ENCODE results near the gene GOLGA6L6. TPM values are rescaled to one million over a fixed set of nuclear protein-coding genes. Genes with fewer than 3 reads are reported as not detected.
"Not testable (repeated sequence)": the region's sequence is repeated elsewhere in the genome, so short reads cannot be mapped to it uniquely, and the experiment has no call there.

Gene GOLGA6L6
- total RNA-seq: not detected

- POLR2A ChIA-PET; H3K27ac Mint-ChIP-seq; DNase-seq; H3K4me3 Mint-ChIP-seq; H3K4me1 Mint-ChIP-seq (ENCODE audit: low read depth); H3K27me3 Mint-ChIP-seq (ENCODE audit: low read depth); CTCF ChIA-PET; H3K36me3 Mint-ChIP-seq (ENCODE audit: low read depth); H3K9me3 Mint-ChIP-seq (ENCODE audit: insufficient read depth); ATAC-seq: not testable (repeated sequence)
Observed at GRCh38 chr15:20541700-20542099, at the start of gene GOLGA6L6. GOLGA6L6 (minus strand) TSS chr15:20541800; CDS start chr15:20541709, 91 bp downstream.

- H3K27me3 Mint-ChIP-seq (ENCODE audit: low read depth); ATAC-seq; CTCF ChIA-PET; H3K4me3 Mint-ChIP-seq; H3K27ac Mint-ChIP-seq; DNase-seq; H3K4me1 Mint-ChIP-seq (ENCODE audit: low read depth); H3K9me3 Mint-ChIP-seq (ENCODE audit: insufficient read depth); H3K36me3 Mint-ChIP-seq (ENCODE audit: low read depth); POLR2A ChIA-PET: not testable (repeated sequence)
Observed at GRCh38 chr15:20590069-20590468, 48.5 kb upstream of the GOLGA6L6 start.

- H3K36me3 Mint-ChIP-seq (ENCODE audit: low read depth); H3K9me3 Mint-ChIP-seq (ENCODE audit: insufficient read depth); H3K4me3 Mint-ChIP-seq; H3K4me1 Mint-ChIP-seq (ENCODE audit: low read depth); POLR2A ChIA-PET; CTCF ChIA-PET; H3K27ac Mint-ChIP-seq; ATAC-seq; DNase-seq; H3K27me3 Mint-ChIP-seq (ENCODE audit: low read depth): not testable (repeated sequence)
Observed at GRCh38 chr15:20586821-20587220, 45.2 kb upstream of the GOLGA6L6 start.

GRCh38 chr15:20582726-20583115 is 41.1 kb upstream of the GOLGA6L6 start:
- DNase-seq; H3K9me3 Mint-ChIP-seq (ENCODE audit: insufficient read depth); POLR2A ChIA-PET; H3K27me3 Mint-ChIP-seq (ENCODE audit: low read depth); H3K4me1 Mint-ChIP-seq (ENCODE audit: low read depth); ATAC-seq; H3K36me3 Mint-ChIP-seq (ENCODE audit: low read depth); H3K4me3 Mint-ChIP-seq; CTCF ChIA-PET; H3K27ac Mint-ChIP-seq: not testable (repeated sequence)

- H3K27ac Mint-ChIP-seq; POLR2A ChIA-PET; DNase-seq; H3K4me1 Mint-ChIP-seq (ENCODE audit: low read depth); H3K36me3 Mint-ChIP-seq (ENCODE audit: low read depth); CTCF ChIA-PET; H3K4me3 Mint-ChIP-seq; H3K27me3 Mint-ChIP-seq (ENCODE audit: low read depth); ATAC-seq; H3K9me3 Mint-ChIP-seq (ENCODE audit: insufficient read depth): not testable (repeated sequence)
Observed at GRCh38 chr15:20582109-20582725, 40.6 kb upstream of the GOLGA6L6 start.

GRCh38 chr15:20581261-20582108 is 39.9 kb upstream of the GOLGA6L6 start:
- H3K36me3 Mint-ChIP-seq (ENCODE audit: low read depth); CTCF ChIA-PET; ATAC-seq; H3K4me3 Mint-ChIP-seq; DNase-seq; H3K9me3 Mint-ChIP-seq (ENCODE audit: insufficient read depth); H3K27me3 Mint-ChIP-seq (ENCODE audit: low read depth); H3K27ac Mint-ChIP-seq; POLR2A ChIA-PET; H3K4me1 Mint-ChIP-seq (ENCODE audit: low read depth): not testable (repeated sequence)

- H3K27ac Mint-ChIP-seq; H3K36me3 Mint-ChIP-seq (ENCODE audit: low read depth); POLR2A ChIA-PET; H3K4me1 Mint-ChIP-seq (ENCODE audit: low read depth); DNase-seq; H3K9me3 Mint-ChIP-seq (ENCODE audit: insufficient read depth); H3K27me3 Mint-ChIP-seq (ENCODE audit: low read depth); CTCF ChIA-PET; ATAC-seq; H3K4me3 Mint-ChIP-seq: not testable (repeated sequence)
Observed at GRCh38 chr15:20579662-20580061, 38.1 kb upstream of the GOLGA6L6 start.

GRCh38 chr15:20551289-20551688 is 9.7 kb upstream of the GOLGA6L6 start:
- H3K4me3 Mint-ChIP-seq; DNase-seq; H3K9me3 Mint-ChIP-seq (ENCODE audit: insufficient read depth); POLR2A ChIA-PET; H3K27me3 Mint-ChIP-seq (ENCODE audit: low read depth); CTCF ChIA-PET; ATAC-seq; H3K4me1 Mint-ChIP-seq (ENCODE audit: low read depth); H3K27ac Mint-ChIP-seq; H3K36me3 Mint-ChIP-seq (ENCODE audit: low read depth): not testable (repeated sequence)

GRCh38 chr15:20505926-20506658 is 35.5 kb downstream of the GOLGA6L6 start:
- CTCF ChIA-PET; H3K9me3 Mint-ChIP-seq (ENCODE audit: insufficient read depth); H3K27ac Mint-ChIP-seq; H3K36me3 Mint-ChIP-seq (ENCODE audit: low read depth); POLR2A ChIA-PET; H3K27me3 Mint-ChIP-seq (ENCODE audit: low read depth); H3K4me3 Mint-ChIP-seq; DNase-seq; ATAC-seq; H3K4me1 Mint-ChIP-seq (ENCODE audit: low read depth): not testable (repeated sequence)

GRCh38 chr15:20502839-20503238 is 38.8 kb downstream of the GOLGA6L6 start:
- H3K36me3 Mint-ChIP-seq (ENCODE audit: low read depth); ATAC-seq; CTCF ChIA-PET; H3K4me3 Mint-ChIP-seq; H3K27me3 Mint-ChIP-seq (ENCODE audit: low read depth); DNase-seq; H3K4me1 Mint-ChIP-seq (ENCODE audit: low read depth); H3K27ac Mint-ChIP-seq; H3K9me3 Mint-ChIP-seq (ENCODE audit: insufficient read depth); POLR2A ChIA-PET: not testable (repeated sequence)

- ATAC-seq; CTCF ChIA-PET; POLR2A ChIA-PET; H3K4me1 Mint-ChIP-seq (ENCODE audit: low read depth); H3K27ac Mint-ChIP-seq; DNase-seq; H3K36me3 Mint-ChIP-seq (ENCODE audit: low read depth); H3K4me3 Mint-ChIP-seq; H3K27me3 Mint-ChIP-seq (ENCODE audit: low read depth); H3K9me3 Mint-ChIP-seq (ENCODE audit: insufficient read depth): not testable (repeated sequence)
Observed at GRCh38 chr15:20501512-20502222, 39.9 kb downstream of the GOLGA6L6 start.

- H3K4me1 Mint-ChIP-seq (ENCODE audit: low read depth); H3K27me3 Mint-ChIP-seq (ENCODE audit: low read depth); DNase-seq; H3K4me3 Mint-ChIP-seq; H3K27ac Mint-ChIP-seq; ATAC-seq; H3K9me3 Mint-ChIP-seq (ENCODE audit: insufficient read depth); CTCF ChIA-PET; H3K36me3 Mint-ChIP-seq (ENCODE audit: low read depth); POLR2A ChIA-PET: not testable (repeated sequence)
Observed at GRCh38 chr15:20497781-20498180, 43.8 kb downstream of the GOLGA6L6 start.

All from activated CD8-positive, alpha-beta T cell treated with anti-CD3 and anti-CD28 coated beads, Interleukin-2, amount 10 ng/mL, durations not matched to agents 7 days and 5 days (primary cell).